Fibroblast of lung (primary cell): ENCODE measurements around the gene DOK3. TPM values are rescaled to one million over a fixed set of nuclear protein-coding genes. Genes with fewer than 3 reads are reported as not detected.

ENCODE experiments used
- DNase-seq, 2 donors: peaks; one replicate each; pipeline versions ENCODE4 v3.0.0 to v3.0.0-alpha.2; 2010; ENCODE audit warnings: low read depth in 2 of 2
- H2AFZ ChIP-seq: 2 replicates; pipeline ENCODE4 v1.5.1; 2012; ENCODE audit warnings: low read length, control low read depth, inconsistent platforms
- H3K27ac ChIP-seq: 2 replicates; pipeline ENCODE4 v1.5.1; 2011; ENCODE audit warnings: low read length, control low read depth; ENCODE audit not compliant: insufficient read depth
- H3K27me3 ChIP-seq: 2 replicates; pipeline ENCODE4 v1.5.1; 2011; ENCODE audit warnings: mild to moderate bottlenecking, low read length; ENCODE audit not compliant: control insufficient read depth, insufficient read depth
- H3K36me3 ChIP-seq: 2 replicates; pipeline ENCODE4 v1.5.1; 2011; ENCODE audit warnings: low read length; ENCODE audit not compliant: control insufficient read depth, insufficient read depth
- H3K4me1 ChIP-seq: 2 replicates; pipeline ENCODE4 v1.5.1; 2011; ENCODE audit warnings: low read length; ENCODE audit not compliant: control insufficient read depth, insufficient read depth; ENCODE audit errors: extremely low read depth
- H3K4me2 ChIP-seq: 2 replicates; pipeline ENCODE4 v1.5.1; 2011; ENCODE audit warnings: low read length, control low read depth; ENCODE audit not compliant: insufficient read depth; ENCODE audit errors: extremely low read depth
- H3K4me3 ChIP-seq, 4 experiments: fragments of 200-600 bp in 1 of 4; sonication (generic) in 1 of 4; replicated peaks in 1 of 4; 2 replicates each; pipeline ENCODE4 v1.5.1; 2011 to 2016; ENCODE audit warnings: low read length in 4 of 4, low read depth in 3 of 4, mild to moderate bottlenecking in 3 of 4, control low read depth in 2 of 4, inconsistent platforms in 1 of 4, mixed read lengths in 1 of 4; ENCODE audit not compliant: insufficient read depth in 1 of 4; ENCODE audit errors: control extremely low read depth in 1 of 4
- H3K79me2 ChIP-seq: 2 replicates; pipeline ENCODE4 v1.5.1; 2012; ENCODE audit warnings: mild to moderate bottlenecking, low read length, inconsistent platforms; ENCODE audit not compliant: control insufficient read depth, insufficient read depth
- H3K9ac ChIP-seq: 2 replicates; pipeline ENCODE4 v1.5.1; 2011; ENCODE audit warnings: mild to moderate bottlenecking, low read length, control low read depth; ENCODE audit not compliant: insufficient read depth
- H3K9me3 ChIP-seq: 2 replicates; pipeline ENCODE4 v1.5.1; 2012; ENCODE audit warnings: low read depth, low read length; ENCODE audit not compliant: control insufficient read depth, insufficient read depth
- H4K20me1 ChIP-seq: 2 replicates; pipeline ENCODE4 v1.5.1; 2011; ENCODE audit warnings: low read length; ENCODE audit not compliant: control insufficient read depth, insufficient read depth; ENCODE audit errors: extremely low read depth
- CTCF ChIP-seq, 2 donors: IDR thresholded peaks in 1 of 2; conservative IDR thresholded peaks in 1 of 2; 1 replicate in 1 of 2; 2 replicates in 1 of 2; pipeline ENCODE4 v1.5.1; 2011 to 2012; ENCODE audit warnings: low read length in 2 of 2, control low read depth in 1 of 2, inconsistent platforms in 1 of 2, low read depth in 1 of 2, mild to moderate bottlenecking in 1 of 2
- EZH2 ChIP-seq: IDR thresholded peaks from 2 replicates; pipeline ENCODE4 v1.5.1; 2012; ENCODE audit warnings: low read length, control low read depth, mild to moderate bottlenecking; ENCODE audit errors: missing control alignments
- polyA plus RNA-seq, 2 donors: library from polyadenylated mRNA; depleted of rRNA in 1 of 2; stranded (reverse) in 1 of 2; unstranded in 1 of 2; fragments of >200 nt; gene quantifications; 2 replicates each; pipeline ENCODE4 v1.2.1, GENCODE V29; 2011 to 2012; ENCODE audit warnings: missing spikeins in 1 of 2
- total RNA-seq: library from RNA; depleted of rRNA; stranded (reverse); fragments of >200 nt; gene quantifications from 2 replicates; pipeline ENCODE4 v1.2.1, GENCODE V29; 2014

The DOK3 gene
- total and polyA plus RNA-seq, 2 donors (not counting 1 experiment from before 2014, with no cell fraction given), result 0.99 to 1.5 TPM

GRCh38 chr5:177514541-177514940, 4.9 kb upstream of the DOK3 start:
- Histone ChIP-seq H3K4me1 (peaks cover 9% of the 10 kb centered on the region), H3K27ac (no peak overlapping the region), H3K27me3 (no peaks in the 10 kb centered on the region), H4K20me1 (no peaks in the 10 kb centered on the region), H3K4me2 (no peak overlapping the region), H3K79me2 (peaks cover 24% of the 10 kb centered on the region), H2AFZ (no peak overlapping the region), H3K9ac (no peak overlapping the region), H3K9me3 (no peaks in the 10 kb centered on the region), H3K36me3 (peaks cover 38% of the 10 kb centered on the region), H3K4me3 (no peak overlapping the region)
- no peak for DNase-seq
- TF ChIP-seq CTCF (conservative IDR thresholded peaks at IDR 0.05 in 1 of 2, IDR thresholded peaks at IDR 0.05 in 1 of 2; ENCODE audit: low read depth in 1 of 2, low read length in 2 of 2), result no peak
- no peak for TF ChIP-seq EZH2

- Histone ChIP-seq H4K20me1 (no peaks in the 10 kb centered on the region), H3K9ac (no peak overlapping the region), H3K4me3 (no peak overlapping the region), H3K27ac (no peak overlapping the region), H2AFZ (no peak overlapping the region), H3K27me3 (no peaks in the 10 kb centered on the region), H3K4me1 (peaks cover 4% of the 10 kb centered on the region), H3K79me2 (peaks cover 21% of the 10 kb centered on the region), H3K9me3 (no peaks in the 10 kb centered on the region), H3K36me3 (peaks cover 36% of the 10 kb centered on the region), H3K4me2 (no peak overlapping the region)
- TF ChIP-seq CTCF (conservative IDR thresholded peaks at IDR 0.05 in 1 of 2, IDR thresholded peaks at IDR 0.05 in 1 of 2; ENCODE audit: low read depth in 1 of 2, low read length in 2 of 2) (no peak), EZH2 (no peak)
- no peak for DNase-seq
Observed at GRCh38 chr5:177513500-177513899, 3.9 kb upstream of the DOK3 start.

- Histone ChIP-seq H3K27me3 (no peaks in the 10 kb centered on the region), H3K4me1 (peaks cover 4% of the 10 kb centered on the region), H3K9ac (no peak overlapping the region), H3K27ac (no peak overlapping the region), H3K36me3 (peaks cover 40% of the 10 kb centered on the region), H3K79me2 (peaks cover 21% of the 10 kb centered on the region), H3K4me2 (no peak overlapping the region), H3K4me3 (no peak overlapping the region), H3K9me3 (no peaks in the 10 kb centered on the region), H2AFZ (no peak overlapping the region), H4K20me1 (no peaks in the 10 kb centered on the region)
- TF ChIP-seq EZH2 (no peak), CTCF (conservative IDR thresholded peaks at IDR 0.05 in 1 of 2, IDR thresholded peaks at IDR 0.05 in 1 of 2; ENCODE audit: low read depth in 1 of 2, low read length in 2 of 2) (no peak)
- no peak for DNase-seq
Observed at GRCh38 chr5:177512736-177513380, 3.2 kb upstream of the DOK3 start.
